CD8-positive, alpha-beta memory T cell (primary cell): ENCODE data around the gene SHLD2. TPM values are rescaled to one million over a fixed set of nuclear protein-coding genes. Genes with fewer than 3 reads are reported as not detected.
"Not testable (repeated sequence)": the region's sequence is repeated elsewhere in the genome, so short reads cannot be mapped to it uniquely, and the experiment has no call there.

ENCODE experiments used
- CTCF ChIA-PET: fragments of 350-600 bp; sonication (Branson Sonifier 250); formaldehyde crosslinking; loops from one replicate; lab custom pipeline; 2021; ENCODE audit warnings: antibody characterized with exemption; lab: Charles Lee
- POLR2A ChIA-PET: fragments of 350-600 bp; sonication (Branson Sonifier 250); formaldehyde crosslinking; loops from one replicate; lab custom pipeline; 2021; ENCODE audit warnings: antibody characterized with exemption; lab: Charles Lee
- DNase-seq, 5 donors: peaks; one replicate each; pipeline versions ENCODE4 v3.0.0 to v3.0.0-alpha.2; 2020 to 2022; ENCODE audit warnings: mixed read lengths in 1 of 5
- H3K27ac ChIP-seq: one replicate; pipeline ENCODE4 v1.7.0; 2013; ENCODE audit warnings: low read depth, mild to moderate bottlenecking, low read length, moderate library complexity
- H3K27me3 ChIP-seq: 2 replicates; pipeline ENCODE4 v1.7.0; 2013; ENCODE audit warnings: low read length, mild to moderate bottlenecking; ENCODE audit not compliant: insufficient read depth, poor library complexity, severe bottlenecking
- H3K36me3 ChIP-seq: 2 replicates; pipeline ENCODE4 v1.7.0; 2013; ENCODE audit warnings: mild to moderate bottlenecking, low read length, moderate library complexity; ENCODE audit not compliant: insufficient read depth
- H3K4me1 ChIP-seq: 2 replicates; pipeline ENCODE4 v1.7.0; 2013; ENCODE audit warnings: mild to moderate bottlenecking, low read length, moderate library complexity; ENCODE audit not compliant: insufficient read depth
- H3K4me3 ChIP-seq: 2 replicates; pipeline ENCODE4 v1.7.0; 2013; ENCODE audit warnings: mild to moderate bottlenecking, low read length
- H3K9me3 ChIP-seq: 2 replicates; pipeline ENCODE4 v1.7.0; 2013; ENCODE audit warnings: mild to moderate bottlenecking, low read length
- H3K27ac Mint-ChIP-seq, 8 donors: one replicate each; pipeline ENCODE4 v1.8.0; 2020 to 2021; ENCODE audit warnings: mixed read lengths in 8 of 8, mild to moderate bottlenecking in 6 of 8, inconsistent platforms in 3 of 8, moderate library complexity in 3 of 8
- H3K27me3 Mint-ChIP-seq, 2 donors: one replicate each; pipeline ENCODE4 v1.8.0; 2020 to 2021; ENCODE audit warnings: mixed read lengths in 2 of 2, mild to moderate bottlenecking in 1 of 2, moderate library complexity in 1 of 2
- H3K36me3 Mint-ChIP-seq, 3 donors: one replicate each; pipeline ENCODE4 v1.8.0; 2020 to 2021; ENCODE audit warnings: mixed read lengths in 3 of 3, inconsistent platforms in 1 of 3, mild to moderate bottlenecking in 1 of 3
- H3K4me1 Mint-ChIP-seq, 3 donors: one replicate each; pipeline ENCODE4 v1.8.0; 2020 to 2021; ENCODE audit warnings: mixed read lengths in 3 of 3, inconsistent platforms in 1 of 3, mild to moderate bottlenecking in 1 of 3
- H3K4me3 Mint-ChIP-seq, 7 donors: one replicate each; pipeline ENCODE4 v1.8.0; 2020 to 2021; ENCODE audit warnings: mixed read lengths in 7 of 7, mild to moderate bottlenecking in 6 of 7, moderate library complexity in 4 of 7, inconsistent platforms in 2 of 7
- H3K9me3 Mint-ChIP-seq, 5 donors: one replicate each; pipeline ENCODE4 v1.8.0; 2020 to 2022; ENCODE audit warnings: mixed read lengths in 5 of 5, mild to moderate bottlenecking in 3 of 5, moderate library complexity in 2 of 5, inconsistent platforms in 1 of 5
- polyA plus RNA-seq: library from polyadenylated mRNA; unstranded; fragments of 300-500 nt; fragmentation: Illumina TruSeq; gene quantifications from one replicate; pipeline ENCODE4 v1.2.3, GENCODE V29; 2021
- total RNA-seq, 2 experiments: library from RNA; stranded (reverse); gene quantifications; one replicate each; pipeline ENCODE4 v1.2.3, GENCODE V29; 2021

The SHLD2 gene
- total and polyA plus RNA-seq, 3 experiments from 2014 or later: 24.9 to 44.2 (median 42.9) TPM

GRCh38 chr10:87237244-87237643 lies 142.2 kb downstream of the SHLD2 start:
- H3K27me3 ChIP-seq, POLR2A ChIA-PET, H3K36me3 Mint-ChIP-seq, H3K4me1 Mint-ChIP-seq, H3K36me3 ChIP-seq, H3K27ac ChIP-seq, H3K27me3 Mint-ChIP-seq, H3K4me3 Mint-ChIP-seq, H3K9me3 Mint-ChIP-seq, H3K4me3 ChIP-seq, H3K4me1 ChIP-seq, DNase-seq, H3K27ac Mint-ChIP-seq, CTCF ChIA-PET, H3K9me3 ChIP-seq: not testable (repeated sequence)

- H3K4me3 Mint-ChIP-seq, H3K4me3 ChIP-seq, POLR2A ChIA-PET, CTCF ChIA-PET, DNase-seq, H3K27ac ChIP-seq, H3K27me3 Mint-ChIP-seq, H3K36me3 Mint-ChIP-seq, H3K27me3 ChIP-seq, H3K27ac Mint-ChIP-seq, H3K9me3 Mint-ChIP-seq, H3K4me1 ChIP-seq, H3K4me1 Mint-ChIP-seq, H3K36me3 ChIP-seq, H3K9me3 ChIP-seq: not testable (repeated sequence)
Measured at GRCh38 chr10:87239346-87239808, 144.4 kb downstream of the SHLD2 start.

Other genes starting within 250 kb of the SHLD2 start
- not detected for gene MMRN2, start 137.6 kb upstream of the SHLD2 start, total RNA-seq
- not detected for gene MMRN2, start 137.6 kb upstream of the SHLD2 start, polyA plus RNA-seq
- gene SNCG, start 136.6 kb upstream of the SHLD2 start, total RNA-seq: not detected
- gene SNCG, start 136.6 kb upstream of the SHLD2 start, polyA plus RNA-seq: not detected
- not detected for gene ADIRF, start 126.7 kb upstream of the SHLD2 start, total RNA-seq
- gene ADIRF, start 126.7 kb upstream of the SHLD2 start, polyA plus RNA-seq: not detected
- not detected for gene FAM25A, start 74.9 kb upstream of the SHLD2 start, total RNA-seq
- gene FAM25A, start 74.9 kb upstream of the SHLD2 start, polyA plus RNA-seq: not detected
- gene GLUD1, start 363 bp upstream of the SHLD2 start, total RNA-seq: 100 to 1,000 TPM; 174 to 184 TPM
- gene GLUD1, start 363 bp upstream of the SHLD2 start, polyA plus RNA-seq: 130 TPM
- under 1 TPM; 0.40 to 0.48 TPM for gene NUTM2A, start 130.2 kb downstream of the SHLD2 start, total RNA-seq
- gene NUTM2A, start 130.2 kb downstream of the SHLD2 start, polyA plus RNA-seq: not detected